Heart right ventricle (tissue), 16 donors: ENCODE results near the gene GSTO1. TPM values are rescaled to one million over a fixed set of nuclear protein-coding genes. Genes with fewer than 3 reads are reported as not detected.

Source experiments
- ATAC-seq, 8 donors: fragments of 200-7000 bp; cut with Tn5 transposase; one replicate each; pipeline ENCODE4 v1.9.1; 2020; ENCODE audit warnings: mild to moderate bottlenecking in 8 of 8, moderate library complexity in 8 of 8, moderate number of reproducible peaks in 1 of 8
- DNase-seq, 2 donors: peaks; one replicate each; pipeline ENCODE4 v3.0.0-alpha.2; 2020
- H3K27ac ChIP-seq, 10 donors: fragments of 200-600 bp; sonication (generic) in 2 of 10; one replicate each; pipeline versions ENCODE4 v1.5.0 to v1.8.0; 2020 to 2022; ENCODE audit warnings: mild to moderate bottlenecking in 3 of 10
- H3K27me3 ChIP-seq, 7 donors: fragments of 200-600 bp; one replicate each; pipeline ENCODE4 v1.8.0; 2021 to 2022; ENCODE audit warnings: mild to moderate bottlenecking in 2 of 7
- H3K36me3 ChIP-seq, 9 donors: fragments of 200-600 bp; sonication (generic) in 1 of 9; one replicate each; pipeline versions ENCODE4 v1.5.0 to v1.8.0; 2020 to 2022; ENCODE audit warnings: mild to moderate bottlenecking in 2 of 9
- H3K4me1 ChIP-seq, 9 donors: fragments of 200-600 bp; sonication (generic) in 1 of 9; one replicate each; pipeline versions ENCODE4 v1.5.0 to v1.8.0; 2020 to 2022; ENCODE audit warnings: mild to moderate bottlenecking in 4 of 9
- H3K4me3 ChIP-seq, 10 donors: fragments of 200-600 bp; sonication (generic) in 2 of 10; one replicate each; pipeline versions ENCODE4 v1.5.0 to v1.8.0; 2020 to 2022; ENCODE audit warnings: mild to moderate bottlenecking in 7 of 10, moderate library complexity in 2 of 10
- H3K9me3 ChIP-seq, 11 donors: fragments of 200-600 bp in 10 of 11; sonication (generic) in 2 of 11; one replicate each; pipeline versions ENCODE4 v1.5.0 to v1.8.0; 2013 to 2022; ENCODE audit warnings: mild to moderate bottlenecking in 2 of 11, control low read depth in 1 of 11, moderate library complexity in 1 of 11
- CTCF ChIP-seq, 9 donors: fragments of 200-600 bp; sonication (generic) in 2 of 9; IDR thresholded peaks; one replicate each; pipeline versions ENCODE4 v1.5.0 to v1.8.0; 2021 to 2022; ENCODE audit warnings: antibody characterized with exemption in 9 of 9, mild to moderate bottlenecking in 5 of 9, moderate library complexity in 1 of 9
- WGBS, 2 donors: extraction: QIAGEN DNeasy Blood & Tissue Kit; methylation state at CpG; one replicate each; pipeline ENCODE4 v1.1.7; 2013; ENCODE audit warnings: inconsistent platforms in 1 of 2; 5-methylcytosine and 5-hydroxymethylcytosine counted together
- intact Hi-C, 10 donors: fragments of 100-400 bp; cut with DNase I; formaldehyde crosslinking; loops; one replicate each; pipeline versions ENCODE4 v1.11.1 to v1.14.2; 2022
- polyA plus RNA-seq, 2 donors: library from polyadenylated mRNA; stranded (reverse); fragments of 200-250 nt; gene quantifications; one replicate each; pipeline ENCODE4 v1.2.3, GENCODE V29; 2013
- total RNA-seq, 10 donors: library from RNA; stranded (reverse); fragmentation: NEBNext Ultra II Directional in 3 of 10; extraction: Animal tissue kit (Norgen Biotek cat#: 25700) in 3 of 10; gene quantifications; one replicate each; pipeline versions ENCODE4 v1.2.1 to v1.2.4, GENCODE V29; 2021 to 2023
- donor health status: Arrhythmogenic right ventricular cardiomyopathy.
- donor health status: ischemic (EF 13 %, LVEDD 7.1; RV severe dilation, severe dysfunction).
- donor health status: healthy with polysubstance abuse.
- donor health status: DM: no; HTN: yes; CAD: no.
- donor health status: DM: no; HTN: no; CAD: no.
- donor health status: ischemic (EF 25% LVEDD 6.9; RV normal size, moderate dysfunction).
- donor health status: ischemic (EF 25% LVEDD 5.7; RV mildly dilated, moderate dysfunction).
- donor health status: healthy.
- donor health status: DM: yes; HTN: yes; CAD: no.
- donor health status: Ischemic cardiomyopathy.
- donor health status: ischemic (EF 35%, LVEDD 5.7; RV mildly dilated, moderate dysfunction).
- donor health status: nonischemic (EF 11% LVEDD 7.7; RV severe dilation, severe dysfunction).
- donor health status: DM: yes; HTN: yes; CAD: no.
- donor health status: PGD.
- donor health status: ischemic (EF 29% LVEDD 5.4; RV normal size, mild dysfunction).
- donor health status: nonischemic (EF 23%, LVEDD 6.1; RV moderate dilation, normal function).

Gene GSTO1
- total and polyA plus RNA-seq, 12 donors: 161 to 570 (median 226) TPM

- H3K27me3 ChIP-seq: no peaks in the 10 kb centered on the region
- H3K4me3 ChIP-seq: no peak overlapping the region
- peaks cover 0 to 11% (median 0%) of the 10 kb centered on the region in 9 donors for H3K36me3 ChIP-seq
- H3K4me1 ChIP-seq: peaks cover 26 to 100% (median 77%) of the 10 kb centered on the region in 9 donors
- TF ChIP-seq CTCF (IDR thresholded peaks at IDR 0.05): no peak
- WGBS, 2 donors: 86 to 93% methylated on average over 4 of the region's 4 CpGs
- intact Hi-C loops: loop anchor here in 3 of 10 donors (1.0 to 5.0 kb wide), 3 partner anchors 33 to 47 kb away; partner anchors contain the start of gene ITPRIP (in 2 of the 3)
- H3K9me3 ChIP-seq: peaks cover 0 to 6% (median 0%) of the 10 kb centered on the region in 11 donors
- H3K27ac ChIP-seq: peak overlapping the region; percentile 51 to 95 (median 92)
- DNase-seq (no peak), ATAC-seq (no peak)
Observed at GRCh38 chr10:104304356-104304745, 49.7 kb downstream of the GSTO1 start.

- Histone ChIP-seq H3K27me3 (no peaks in the 10 kb centered on the region), H3K9me3 (peaks cover 0 to 6% (median 0%) of the 10 kb centered on the region in 11 donors), H3K4me3 (no peak overlapping the region), H3K27ac (peak overlapping the region; percentile 51 to 95 (median 92)), H3K36me3 (peaks cover 0 to 12% (median 0%) of the 10 kb centered on the region in 9 donors), H3K4me1 (peaks cover 20 to 100% (median 76%) of the 10 kb centered on the region in 9 donors)
- intact Hi-C loops: loop anchor here in 9 of 10 donors (1.0 to 5.0 kb wide), 6 partner anchors 32 to 46 kb away; partner anchors contain the start of gene ITPRIP (in 2 of the 9)
- WGBS, 2 donors: 34 to 35% methylated on average over 8 of the region's 8 CpGs
- no peak for TF ChIP-seq CTCF (IDR thresholded peaks at IDR 0.05)
- DNase-seq (no peak), ATAC-seq (peak in 7 of 8 donors; percentile 11 to 34 (median 27))
Observed at GRCh38 chr10:104304927-104305326, 50.2 kb downstream of the GSTO1 start.

GRCh38 chr10:104306897-104307296, 52.2 kb downstream of the GSTO1 start:
- peak overlapping the region in 9 of 10 donors; percentile 37 to 95 (median 87) for H3K27ac ChIP-seq
- no peak for ATAC-seq
- intact Hi-C loops: loop anchor here in 4 of 10 donors (5.0 kb wide), 2 partner anchors 35 to 40 kb away; no protein-coding TSS in a partner anchor

More at GRCh38 chr10:104306897-104307296, 52.2 kb downstream of the GSTO1 start:
- DNase-seq: no peak
- Histone ChIP-seq H3K4me1 (peaks cover 18 to 100% (median 76%) of the 10 kb centered on the region in 9 donors), H3K9me3 (peaks cover 0 to 2% (median 0%) of the 10 kb centered on the region in 11 donors), H3K27me3 (no peaks in the 10 kb centered on the region), H3K36me3 (peaks cover 0 to 32% (median 0%) of the 10 kb centered on the region in 9 donors), H3K4me3 (no peak overlapping the region)
- TF ChIP-seq CTCF (IDR thresholded peaks at IDR 0.05): no peak
- 71 to 72% methylated on average over 3 of the region's 3 CpGs for WGBS, 2 donors
